H1 (cell line): ENCODE data around the gene NEBL. TPM values are rescaled to one million over a fixed set of nuclear protein-coding genes. Genes with fewer than 3 reads are reported as not detected.

Experiments
- CTCF ChIA-PET: fragments of 300-600 bp; sonication (Branson Sonifier 250); formaldehyde crosslinking; loops from one replicate; lab custom pipeline; 2021; ENCODE audit not compliant: partially characterized antibody; lab: Charles Lee
- POLR2A ChIA-PET: fragments of 300-600 bp; sonication (Branson Sonifier 250); formaldehyde crosslinking; loops from one replicate; lab custom pipeline; 2021; ENCODE audit warnings: inconsistent platforms; ENCODE audit not compliant: partially characterized antibody; lab: Charles Lee
- DNase-seq, 2 experiments: peaks; one replicate each; pipeline versions ENCODE4 v3.0.0 to v3.0.0-alpha.2; 2010 to 2022; ENCODE audit warnings: low spot score in 2 of 2, low read depth in 1 of 2, mixed read lengths in 1 of 2
- FAIRE-seq: peaks from 2 replicates; lab custom pipeline; 2011; peaks lifted over from hg19 to GRCh38; lab: Jason Lieb, UNC
- H2AFZ ChIP-seq: 2 replicates; pipeline ENCODE4 v1.8.1; 2012; ENCODE audit warnings: low read length, inconsistent platforms
- H2AK5ac ChIP-seq: 2 replicates; pipeline ENCODE4 v1.6.1; 2013; ENCODE audit warnings: low read depth, low read length
- H2BK120ac ChIP-seq: replicated peaks from 2 replicates; pipeline ENCODE3; 2013; ENCODE audit warnings: low read depth, low read length, inconsistent platforms
- H2BK12ac ChIP-seq: 2 replicates; pipeline ENCODE4 v1.6.1; 2013; ENCODE audit warnings: low read depth, low read length
- H2BK15ac ChIP-seq: 2 replicates; pipeline ENCODE4 v1.6.1; 2013; ENCODE audit warnings: low read length
- H2BK20ac ChIP-seq: 2 replicates; pipeline ENCODE4 v1.6.1; 2013; ENCODE audit warnings: low read length
- H2BK5ac ChIP-seq: 2 replicates; pipeline ENCODE4 v1.6.1; 2013; ENCODE audit warnings: low read depth, low read length
- H3K14ac ChIP-seq: 2 replicates; pipeline ENCODE4 v1.6.1; 2013; ENCODE audit warnings: inconsistent platforms; ENCODE audit not compliant: insufficient read length
- H3K18ac ChIP-seq: 2 replicates; pipeline ENCODE4 v1.6.1; 2013; ENCODE audit warnings: low read length; ENCODE audit errors: extremely low read depth
- H3K23ac ChIP-seq: 2 replicates; pipeline ENCODE4 v1.6.1; 2013; ENCODE audit warnings: inconsistent platforms; ENCODE audit not compliant: insufficient read length
- H3K23me2 ChIP-seq: 2 replicates; pipeline ENCODE4 v1.6.1; 2013; ENCODE audit warnings: low read depth, low read length
- H3K27ac ChIP-seq: 2 replicates; pipeline ENCODE4 v1.6.1; 2011; ENCODE audit warnings: low read depth, low read length, inconsistent platforms
- H3K27me3 ChIP-seq, 4 experiments: replicated peaks in 1 of 4; 1 replicate in 1 of 4; 2 replicates in 3 of 4; pipeline versions ENCODE4 v1.6.1 to v1.8.1; 2011 to 2013; ENCODE audit warnings: low read length in 3 of 4, mild to moderate bottlenecking in 3 of 4, inconsistent platforms in 2 of 4, mixed read lengths in 2 of 4, moderate library complexity in 1 of 4; ENCODE audit not compliant: control insufficient read depth in 3 of 4, insufficient read depth in 3 of 4; ENCODE audit errors: extremely low read depth in 1 of 4
- H3K36me3 ChIP-seq, 4 experiments: 2 replicates each; pipeline versions ENCODE4 v1.6.1 to v1.8.1; 2011 to 2013; ENCODE audit warnings: mild to moderate bottlenecking in 4 of 4, low read length in 3 of 4, moderate library complexity in 2 of 4, control low read depth in 1 of 4, inconsistent platforms in 1 of 4; ENCODE audit not compliant: insufficient read depth in 4 of 4, control insufficient read depth in 2 of 4
- H3K4ac ChIP-seq: replicated peaks from 2 replicates; pipeline ENCODE3; 2013; ENCODE audit warnings: low read length, low read depth, mixed read lengths, inconsistent platforms; ENCODE audit not compliant: insufficient read length
- H3K4me1 ChIP-seq, 4 experiments: replicated peaks in 1 of 4; 1 replicate in 1 of 4; 2 replicates in 3 of 4; pipeline versions ENCODE4 v1.6.1 to v1.8.1; 2011 to 2013; ENCODE audit warnings: low read length in 3 of 4, inconsistent platforms in 2 of 4, mixed read lengths in 1 of 4; ENCODE audit not compliant: insufficient read depth in 4 of 4, control insufficient read depth in 3 of 4
- H3K4me2 ChIP-seq, 2 experiments: 2 replicates each; pipeline versions ENCODE4 v1.6.1 to v1.8.1; 2011 to 2013; ENCODE audit warnings: low read depth in 2 of 2, low read length in 2 of 2, control low read depth in 1 of 2, inconsistent platforms in 1 of 2, mild to moderate bottlenecking in 1 of 2; ENCODE audit not compliant: insufficient read depth in 1 of 2
- H3K4me3 ChIP-seq, 4 experiments: fragments of 200-600, 300-600 bp in 1 of 4; sonication (generic), shearing (Covaris generic), sonication (Bioruptor Twin) in 1 of 4; 2 replicates each; pipeline versions ENCODE4 v1.5.1 to v1.8.1; 2011 to 2016; ENCODE audit warnings: low read length in 4 of 4, low read depth in 3 of 4, control low read depth in 2 of 4, inconsistent platforms in 2 of 4, mild to moderate bottlenecking in 2 of 4, mixed read lengths in 1 of 4, moderate library complexity in 1 of 4; ENCODE audit not compliant: insufficient read depth in 2 of 4; ENCODE audit errors: extremely low read depth in 1 of 4
- H3K56ac ChIP-seq: replicated peaks from 2 replicates; pipeline ENCODE3; 2013; ENCODE audit warnings: low read depth, mild to moderate bottlenecking, mixed read lengths, low read length, inconsistent platforms; ENCODE audit not compliant: insufficient read length
- H3K79me1 ChIP-seq: 2 replicates; pipeline ENCODE4 v1.6.1; 2013; ENCODE audit warnings: low read depth, low read length, control low read depth
- H3K79me2 ChIP-seq, 2 experiments: 2 replicates each; pipeline versions ENCODE4 v1.6.1 to v1.8.1; 2012 to 2013; ENCODE audit warnings: low read length in 2 of 2, mild to moderate bottlenecking in 2 of 2, inconsistent platforms in 1 of 2; ENCODE audit not compliant: insufficient read depth in 2 of 2, control insufficient read depth in 1 of 2
- H3K9ac ChIP-seq, 4 experiments: replicated peaks in 1 of 4; 1 replicate in 1 of 4; 2 replicates in 3 of 4; pipeline versions ENCODE4 v1.6.1 to v1.8.1; 2011 to 2013; ENCODE audit warnings: low read depth in 3 of 4, low read length in 3 of 4, control low read depth in 2 of 4, mild to moderate bottlenecking in 2 of 4, moderate library complexity in 2 of 4, inconsistent platforms in 1 of 4; ENCODE audit errors: extremely low read depth in 1 of 4
- H3K9me3 ChIP-seq, 2 experiments: 2 replicates each; pipeline versions ENCODE4 v1.6.1 to v1.8.1; 2012 to 2013; ENCODE audit warnings: mild to moderate bottlenecking in 2 of 2, moderate library complexity in 2 of 2, control low read depth in 1 of 2, inconsistent platforms in 1 of 2, low read depth in 1 of 2, low read length in 1 of 2, mixed read lengths in 1 of 2; ENCODE audit not compliant: insufficient read depth in 2 of 2
- H4K20me1 ChIP-seq, 2 experiments: replicated peaks in 1 of 2; 2 replicates each; pipeline versions ENCODE3 to v1.8.1; 2011 to 2013; ENCODE audit warnings: inconsistent platforms in 2 of 2, low read length in 2 of 2, mild to moderate bottlenecking in 1 of 2; ENCODE audit not compliant: insufficient read depth in 2 of 2, control insufficient read depth in 1 of 2
- H4K5ac ChIP-seq: 2 replicates; pipeline ENCODE4 v1.6.1; 2013; ENCODE audit warnings: low read length, low read depth, mixed read lengths, inconsistent platforms; ENCODE audit not compliant: insufficient read length
- H4K8ac ChIP-seq: 2 replicates; pipeline ENCODE4 v1.8.0; 2013; ENCODE audit warnings: mild to moderate bottlenecking, moderate library complexity, low read length, inconsistent platforms; ENCODE audit not compliant: insufficient read depth; ENCODE audit errors: extremely low read depth
- H4K91ac ChIP-seq: replicated peaks from 2 replicates; pipeline ENCODE3; 2013; ENCODE audit warnings: low read length, mixed read lengths, inconsistent platforms; ENCODE audit not compliant: insufficient read length
- CBX5 ChIP-seq: fragments of 300-800, 300-1000 bp; sonication (generic); IDR thresholded peaks from 2 replicates; pipeline ENCODE4 v1.7.1; 2016; ENCODE audit warnings: antibody characterized with exemption, low read length, low read depth
- CREB1 ChIP-seq: IDR thresholded peaks from 2 replicates; pipeline ENCODE4 v1.6.1; 2012; ENCODE audit warnings: inconsistent platforms
- EGR1 ChIP-seq: IDR thresholded peaks from 2 replicates; pipeline ENCODE4 v1.6.1; 2011; ENCODE audit warnings: low read depth, low read length, borderline replicate concordance
- FOSL1 ChIP-seq: IDR thresholded peaks from 2 replicates; pipeline ENCODE4 v1.6.1; 2011; ENCODE audit warnings: mild to moderate bottlenecking, low read depth, low read length, moderate library complexity; ENCODE audit not compliant: insufficient read depth
- GABPA ChIP-seq: IDR thresholded peaks from 2 replicates; pipeline ENCODE4 v1.6.1; 2011; ENCODE audit warnings: mild to moderate bottlenecking, low read length, moderate library complexity, borderline replicate concordance; ENCODE audit not compliant: insufficient read depth
- GTF2F1 ChIP-seq: IDR thresholded peaks from 2 replicates; pipeline ENCODE4 v1.6.1; 2012; ENCODE audit warnings: low read depth, low read length, improper control_type of control experiment, borderline replicate concordance
- JUND ChIP-seq: IDR thresholded peaks from 2 replicates; pipeline ENCODE4 v1.6.1; 2011; ENCODE audit warnings: mild to moderate bottlenecking, improper control_type of control experiment, low read length
- RXRA ChIP-seq: IDR thresholded peaks from 2 replicates; pipeline ENCODE4 v1.6.1; 2011; ENCODE audit warnings: low read depth, mild to moderate bottlenecking, low read length, moderate library complexity; ENCODE audit not compliant: insufficient read depth
- SP2 ChIP-seq: IDR thresholded peaks from 2 replicates; pipeline ENCODE4 v1.6.1; 2012; ENCODE audit warnings: mild to moderate bottlenecking, low read length, inconsistent platforms
- SP4 ChIP-seq: IDR thresholded peaks from 2 replicates; pipeline ENCODE4 v1.6.1; 2012; ENCODE audit warnings: low read length, inconsistent platforms
- TAF7 ChIP-seq: optimal IDR thresholded peaks from 2 replicates; pipeline ENCODE3; 2011; ENCODE audit warnings: low read depth, mild to moderate bottlenecking, inconsistent platforms, low read length, moderate library complexity, borderline replicate concordance
- TCF12 ChIP-seq: IDR thresholded peaks from 2 replicates; pipeline ENCODE4 v1.6.1; 2011; ENCODE audit warnings: low read depth, mild to moderate bottlenecking, low read length
- YY1 ChIP-seq: IDR thresholded peaks from 2 replicates; pipeline ENCODE4 v1.6.1; 2011; ENCODE audit warnings: low read depth, mild to moderate bottlenecking, low read length
- WGBS, 2 experiments: shearing (Covaris generic) in 1 of 2; methylation state at CpG; one replicate each; pipeline versions ENCODE4 v1.1.6 to v1.1.7; 2013 to 2015; ENCODE audit warnings: low lambda C conversion rate in 2 of 2, mixed read lengths in 2 of 2, inconsistent platforms in 1 of 2, low coverage in 1 of 2, missing lambda C conversion rate in 1 of 2; ENCODE audit not compliant: insufficient replicate concordance in 2 of 2, insufficient coverage in 1 of 2, insufficient read length in 1 of 2; ENCODE audit errors: extremely low coverage in 1 of 2, missing lambda C conversion rate in 1 of 2; 5-methylcytosine and 5-hydroxymethylcytosine counted together
- polyA plus RNA-seq, 7 experiments: library from polyadenylated mRNA; depleted of rRNA in 3 of 7; stranded (reverse) in 5 of 7; unstranded in 2 of 7; fragments of >200 nt in 5 of 7; fragments of 200-250 nt in 2 of 7; gene quantifications; 1 replicate in 5 of 7; 2 replicates in 1 of 7; 4 replicates in 1 of 7; pipeline versions ENCODE4 v1.2.1 to v1.2.3, GENCODE V29; 2011 to 2013; ENCODE audit warnings: missing spikeins in 2 of 7, mixed read lengths in 2 of 7
- total RNA-seq: library from RNA; stranded (reverse); fragmentation: NEBNext Ultra II Directional; extraction: Animal tissue kit (Norgen Biotek cat#: 25700); gene quantifications from 2 replicates; pipeline ENCODE4 v1.2.1, GENCODE V29; 2021

Gene NEBL
- total and polyA plus RNA-seq, 2 of the 8 experiments (the other 6 are each of a cell fraction or from before 2014, with no cell fraction given), result 7.5 to 10.5 TPM

GRCh38 chr10:20737107-20737506 is 160.0 kb downstream of the NEBL start:
- Histone ChIP-seq H3K18ac (no peak overlapping the region), H4K91ac (no peak overlapping the region), H3K23ac (no peak overlapping the region), H3K9me3 (peaks cover 0 to under 1% of the 10 kb centered on the region in 2 experiments; a peak in 1 of 4 replicates), H2BK12ac (no peak overlapping the region), H2BK5ac (no peak overlapping the region), H3K36me3 (no peaks in the 10 kb centered on the region), H3K14ac (no peak overlapping the region), H2BK120ac (no peak overlapping the region), H3K4me1 (no peaks in the 10 kb centered on the region), H3K79me1 (no peaks in the 10 kb centered on the region), H4K5ac (no peak overlapping the region), H2AK5ac (no peak overlapping the region), H3K4ac (no peak overlapping the region), H3K4me3 (no peak overlapping the region), H2BK20ac (no peak overlapping the region), H3K23me2 (no peaks in the 10 kb centered on the region), H3K56ac (no peak overlapping the region), H3K27ac (no peak overlapping the region), H4K8ac (no peak overlapping the region), H3K79me2 (no peaks in the 10 kb centered on the region), H3K9ac (no peak overlapping the region), H3K4me2 (no peak overlapping the region), H2AFZ (no peak overlapping the region), H2BK15ac (no peak overlapping the region), H4K20me1 (no peaks in the 10 kb centered on the region), H3K27me3 (no peaks in the 10 kb centered on the region)
- no peak for FAIRE-seq
- no peak for DNase-seq
- ChIA-PET CTCF (no interaction called here), POLR2A (no interaction called here)
- 92% methylated on average over 6 of the region's 6 CpGs; no CpG with 5 or more reads in 1 of the 2 experiments for WGBS, 2 experiments
- no peak for TF ChIP-seq FOSL1
- no peak for TF ChIP-seq CREB1
- TF ChIP-seq SP2, result no peak
- no peak for TF ChIP-seq SP4
- TF ChIP-seq YY1, result no peak
- no peak for TF ChIP-seq GTF2F1
- TF ChIP-seq RXRA, result no peak
- TF ChIP-seq CBX5, result no peak
- no peak for TF ChIP-seq TAF7
- TF ChIP-seq GABPA, result no peak
- TF ChIP-seq EGR1, result no peak
- TF ChIP-seq TCF12, result no peak
- TF ChIP-seq JUND, result no peak
